ENCODE measurements around the gene YIPF4. TPM values are rescaled to one million over a fixed set of nuclear protein-coding genes. Genes with fewer than 3 reads are reported as not detected.
"Not testable (repeated sequence)": the region's sequence is repeated elsewhere in the genome, so short reads cannot be mapped to it uniquely, and the experiment has no call there.

Gene YIPF4
- total and polyA plus RNA-seq, 2 donors = 17.2 to 46.2 TPM

DNA sequence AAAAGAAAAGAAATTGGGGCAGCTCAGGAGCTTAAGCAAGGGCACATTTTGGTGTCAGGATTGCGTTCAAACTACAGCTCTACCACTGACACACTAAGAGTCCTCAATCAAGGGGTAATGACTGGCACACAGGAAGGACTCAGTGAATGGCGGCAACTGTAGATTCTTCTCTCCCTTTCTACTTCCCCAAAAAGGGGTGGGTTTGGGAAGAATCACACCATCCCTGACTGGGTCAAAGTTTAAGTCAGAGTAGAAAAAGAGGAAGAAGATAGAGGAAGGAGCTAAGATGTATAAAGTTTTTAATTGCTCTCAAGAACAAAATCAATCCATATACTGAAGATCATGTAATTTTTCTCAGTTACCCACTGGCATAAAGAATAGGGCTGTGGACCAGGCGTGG is 15.6 kb upstream of the YIPF4 start:
- Histone ChIP-seq H3K4me3 (ENCODE audit: low read depth, low read length) (no peak overlapping the region), H3K36me3 (ENCODE audit: insufficient read depth) (no peaks in the 10 kb centered on the region), H3K4me1 (ENCODE audit: insufficient read depth) (no peaks in the 10 kb centered on the region), H3K27ac (ENCODE audit: low read depth) (no peak overlapping the region)
- DNase-seq (ENCODE audit: extremely low spot score) = no peak
- 82% methylated on average over 3 of the region's 3 CpGs for WGBS

DNA sequence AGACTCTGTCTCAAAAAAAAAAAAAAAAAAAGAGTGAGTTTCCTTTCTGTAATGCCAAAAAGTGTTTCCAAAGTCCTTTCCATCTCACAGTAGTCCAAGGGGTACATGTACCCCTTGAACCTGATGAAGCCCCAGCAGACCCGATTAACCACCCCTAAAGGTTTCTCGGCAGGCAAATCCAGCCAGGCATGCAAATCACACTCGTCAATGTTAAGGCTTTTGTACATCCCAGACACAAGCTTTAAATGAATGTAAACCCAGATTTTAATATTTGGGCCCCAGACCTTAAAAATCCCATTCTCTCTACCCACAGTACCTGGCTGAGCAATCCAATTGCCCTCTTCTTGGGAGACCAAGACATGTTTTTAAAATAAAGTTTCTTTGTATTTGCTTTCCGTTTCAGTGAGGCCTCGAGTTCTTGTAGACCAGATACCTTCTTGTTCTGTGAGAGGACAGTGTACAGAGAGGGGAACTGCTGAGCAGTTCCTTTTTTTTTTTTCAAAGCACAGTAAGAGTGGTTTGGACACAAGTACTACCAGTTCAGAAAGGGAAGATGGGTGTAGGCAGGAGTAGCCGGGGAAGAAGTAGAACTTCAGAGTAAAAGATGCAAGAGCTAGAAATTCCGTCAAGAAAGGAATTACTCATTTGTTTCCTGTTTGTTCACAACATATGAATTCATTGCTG is 13.1 kb upstream of the YIPF4 start, which contains the start of gene NLRC4:
TSS of gene NLRC4 (minus strand) at position 465 of the 684 bp plus-strand sequence. CDS start 8,111 bp downstream, outside the sequence.
- Histone ChIP-seq H3K27ac (ENCODE audit: low read depth) (no peak within 1 kb of the TSS), H3K4me1 (ENCODE audit: insufficient read depth) (no peaks in the 10 kb centered on the region), H3K36me3 (ENCODE audit: insufficient read depth) (no peaks in the 10 kb centered on the region), H3K4me3 (ENCODE audit: low read depth, low read length) (no peak within 1 kb of the TSS)
- no peak for DNase-seq (ENCODE audit: extremely low spot score)
- 77% methylated on average over 7 of the region's 7 CpGs for WGBS

DNA sequence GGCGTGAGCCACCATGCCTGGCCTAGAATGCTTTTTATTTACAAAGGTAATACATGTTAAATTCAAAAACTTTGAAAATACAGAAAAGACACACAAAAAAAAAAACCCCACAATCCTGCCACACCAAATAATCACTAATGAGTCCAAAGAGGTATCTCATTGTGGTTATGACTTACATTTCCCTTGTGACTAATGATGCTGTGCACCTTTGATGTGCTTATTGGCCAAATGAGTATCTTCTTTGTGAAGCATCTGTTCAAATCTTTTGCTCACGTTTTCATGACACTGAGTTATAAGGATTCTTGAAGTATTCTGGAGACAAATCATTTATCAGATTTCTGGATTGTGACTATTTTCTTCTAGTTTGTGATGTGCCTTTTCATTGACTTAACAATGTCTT is 6.6 kb upstream of the YIPF4 start:
- no peak overlapping the region for H3K27ac ChIP-seq (ENCODE audit: low read depth)
- H3K36me3 ChIP-seq (ENCODE audit: insufficient read depth) = no peaks in the 10 kb centered on the region
- DNase-seq (ENCODE audit: extremely low spot score) = no peak
- H3K4me3 ChIP-seq (ENCODE audit: low read depth, low read length) = no peak overlapping the region
- H3K4me1 ChIP-seq (ENCODE audit: insufficient read depth) = no peaks in the 10 kb centered on the region
- 63% methylated on average over 2 of the region's 2 CpGs for WGBS

DNA sequence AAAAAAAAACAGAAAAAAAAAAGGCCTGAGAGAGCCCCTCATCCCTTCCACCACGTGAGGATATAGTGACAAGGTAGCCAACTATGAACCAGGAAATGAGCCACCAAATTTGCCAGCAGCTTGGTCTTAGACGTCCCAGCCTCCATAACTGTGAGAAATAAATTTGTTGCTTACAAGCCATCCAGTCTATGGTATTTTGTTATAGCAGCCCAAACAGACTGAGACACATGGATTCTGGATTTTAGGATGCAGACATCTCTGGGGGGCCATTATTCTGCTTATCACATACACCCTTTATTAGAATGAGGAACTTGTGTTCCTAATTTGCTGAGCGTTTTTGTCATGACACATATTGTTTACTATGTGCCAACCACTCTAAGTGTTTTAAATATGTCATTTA is 5.4 kb upstream of the YIPF4 start:
- H3K4me1 ChIP-seq (ENCODE audit: insufficient read depth) = no peaks in the 10 kb centered on the region
- 46% methylated on average over 3 of the region's 3 CpGs for WGBS
- H3K36me3 ChIP-seq (ENCODE audit: insufficient read depth) = no peaks in the 10 kb centered on the region
- DNase-seq (ENCODE audit: extremely low spot score) = no peak
- H3K27ac ChIP-seq (ENCODE audit: low read depth) = no peak overlapping the region
- no peak overlapping the region for H3K4me3 ChIP-seq (ENCODE audit: low read depth, low read length)

DNA sequence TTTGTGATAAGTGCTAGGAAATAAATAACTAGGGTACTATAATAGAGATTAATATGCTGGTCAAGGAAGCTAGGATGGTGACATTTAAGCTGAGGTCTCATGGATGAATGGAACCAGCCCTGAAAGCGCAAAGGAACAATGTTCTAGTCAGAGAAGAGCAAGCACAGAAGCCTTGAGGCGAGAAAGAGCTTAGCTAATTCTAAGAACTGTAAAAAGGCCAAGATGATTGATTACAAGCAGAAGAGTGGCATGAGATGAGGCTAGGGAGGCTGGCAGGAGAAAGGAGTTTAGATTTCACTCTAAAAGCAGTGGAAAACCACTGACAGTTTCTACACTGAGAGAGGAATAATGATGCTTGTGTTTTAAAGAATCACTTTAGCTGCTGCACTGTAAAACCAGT is 3.4 kb upstream of the YIPF4 start:
- Histone ChIP-seq H3K4me3 (ENCODE audit: low read depth, low read length) (no peak overlapping the region), H3K4me1 (ENCODE audit: insufficient read depth) (no peaks in the 10 kb centered on the region), H3K36me3 (ENCODE audit: insufficient read depth) (no peaks in the 10 kb centered on the region), H3K27ac (ENCODE audit: low read depth) (no peak overlapping the region)
- DNase-seq (ENCODE audit: extremely low spot score) = no peak
- WGBS = 80% methylated on average over 2 of the region's 2 CpGs

DNA sequence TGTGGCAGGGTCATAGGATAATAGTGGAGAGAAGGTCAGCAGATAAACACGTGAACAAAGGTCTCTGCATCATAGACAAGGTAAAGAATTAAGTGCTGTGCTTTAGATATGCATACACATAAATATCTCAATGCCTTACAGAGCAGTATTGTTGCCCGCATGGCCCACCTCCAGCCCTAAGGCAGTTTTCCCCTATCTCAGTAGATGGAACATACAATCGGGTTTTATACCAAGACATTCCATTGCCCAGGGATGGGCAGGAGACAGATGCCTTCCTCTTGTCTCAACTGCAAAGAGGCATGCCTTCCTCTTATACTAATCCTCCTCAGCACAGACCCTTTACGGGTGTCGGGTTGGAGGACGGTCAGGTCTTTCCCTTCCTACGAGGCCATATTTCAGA is 1.9 kb upstream of the YIPF4 start:
- 92% methylated on average over 7 of the region's 7 CpGs for whole genome bisulfite sequencing
- not testable (repeated sequence) for H3K27ac ChIP-seq (ENCODE audit: low read depth); H3K4me1 ChIP-seq (ENCODE audit: insufficient read depth); H3K4me3 ChIP-seq (ENCODE audit: low read depth, low read length); DNase-seq (ENCODE audit: extremely low spot score); H3K36me3 ChIP-seq (ENCODE audit: insufficient read depth)

DNA sequence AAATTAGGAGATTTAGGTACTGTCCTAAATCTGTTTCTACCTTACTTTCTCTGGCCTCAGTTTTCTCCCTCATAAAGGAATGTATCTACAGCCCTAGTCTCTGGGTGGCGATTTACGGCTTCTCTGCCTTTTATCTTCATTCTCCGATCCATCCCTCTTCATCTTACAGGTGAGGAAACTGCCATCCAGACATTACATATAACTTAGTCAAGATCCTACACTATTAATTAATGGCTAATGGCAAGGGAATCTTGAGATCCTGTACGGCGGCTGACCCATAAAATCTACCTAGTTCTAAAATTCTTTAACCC is 386 bp upstream of the YIPF4 start:
- H3K27ac ChIP-seq (ENCODE audit: low read depth) = peak overlapping the region; percentile 90
- no peak for DNase-seq (ENCODE audit: extremely low spot score)
- H3K36me3 ChIP-seq (ENCODE audit: insufficient read depth) = no peaks in the 10 kb centered on the region
- WGBS = 52% methylated on average over 5 of the region's 5 CpGs
- H3K4me1 ChIP-seq (ENCODE audit: insufficient read depth) = no peaks in the 10 kb centered on the region
- H3K4me3 ChIP-seq (ENCODE audit: low read depth, low read length) = peak overlapping the region; percentile 80

DNA sequence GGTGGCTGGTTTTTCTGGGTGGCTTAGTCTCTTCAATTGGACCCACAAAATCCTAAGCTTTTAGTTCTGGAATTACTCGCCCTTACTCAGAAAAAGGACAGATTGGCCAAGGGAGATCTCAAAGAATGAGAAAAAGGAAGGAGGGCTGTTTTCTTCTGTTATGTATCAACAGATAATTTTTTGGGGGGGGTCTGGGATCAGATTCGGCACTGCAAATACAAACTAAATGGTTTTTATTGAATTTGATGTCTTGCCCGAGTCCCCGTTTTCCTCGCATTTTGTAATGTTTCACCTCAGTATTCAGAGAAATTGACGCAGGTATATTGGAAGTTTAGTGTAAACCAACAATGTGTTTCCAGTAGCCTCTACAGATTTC is 762 bp downstream of the YIPF4 start:
- WGBS = 12% methylated on average over 6 of the region's 6 CpGs
- Histone ChIP-seq H3K27ac (ENCODE audit: low read depth) (no peak overlapping the region), H3K4me1 (ENCODE audit: insufficient read depth) (no peaks in the 10 kb centered on the region)

DNA sequence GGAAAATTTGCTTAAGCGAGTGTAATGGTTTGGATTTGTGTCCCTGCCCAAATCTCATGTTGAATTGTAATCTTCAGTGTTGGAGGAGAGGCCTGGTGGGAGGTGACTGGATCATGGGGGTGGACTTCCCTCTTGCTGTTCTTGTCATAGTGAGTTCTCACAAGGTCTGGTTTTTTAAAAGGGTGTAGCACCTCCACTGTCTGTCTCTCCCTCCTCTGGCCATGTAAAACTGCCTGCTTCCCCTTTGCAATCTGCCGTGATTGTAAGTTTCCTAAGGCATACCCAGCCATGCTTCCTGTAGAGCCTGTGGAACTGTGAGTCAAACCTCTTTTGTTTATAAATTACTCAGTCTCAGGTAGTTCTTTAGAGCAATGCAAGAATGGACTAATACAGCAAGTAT is 6.6 kb downstream of the YIPF4 start:
- WGBS = 91% methylated on average over 2 of the region's 2 CpGs
- H3K36me3 ChIP-seq (ENCODE audit: insufficient read depth) = no peaks in the 10 kb centered on the region
- H3K27ac ChIP-seq (ENCODE audit: low read depth) = no peak overlapping the region
- H3K4me3 ChIP-seq (ENCODE audit: low read depth, low read length) = no peak overlapping the region
- peaks cover 2% of the 10 kb centered on the region for H3K4me1 ChIP-seq (ENCODE audit: insufficient read depth)
- DNase-seq (ENCODE audit: extremely low spot score) = no peak

More for the DNA sequence above, 762 bp downstream of the YIPF4 start:
- no peak for DNase-seq (ENCODE audit: extremely low spot score)
- Histone ChIP-seq H3K36me3 (ENCODE audit: insufficient read depth) (no peaks in the 10 kb centered on the region), H3K4me3 (ENCODE audit: low read depth, low read length) (peak overlapping the region; percentile 80)

DNA sequence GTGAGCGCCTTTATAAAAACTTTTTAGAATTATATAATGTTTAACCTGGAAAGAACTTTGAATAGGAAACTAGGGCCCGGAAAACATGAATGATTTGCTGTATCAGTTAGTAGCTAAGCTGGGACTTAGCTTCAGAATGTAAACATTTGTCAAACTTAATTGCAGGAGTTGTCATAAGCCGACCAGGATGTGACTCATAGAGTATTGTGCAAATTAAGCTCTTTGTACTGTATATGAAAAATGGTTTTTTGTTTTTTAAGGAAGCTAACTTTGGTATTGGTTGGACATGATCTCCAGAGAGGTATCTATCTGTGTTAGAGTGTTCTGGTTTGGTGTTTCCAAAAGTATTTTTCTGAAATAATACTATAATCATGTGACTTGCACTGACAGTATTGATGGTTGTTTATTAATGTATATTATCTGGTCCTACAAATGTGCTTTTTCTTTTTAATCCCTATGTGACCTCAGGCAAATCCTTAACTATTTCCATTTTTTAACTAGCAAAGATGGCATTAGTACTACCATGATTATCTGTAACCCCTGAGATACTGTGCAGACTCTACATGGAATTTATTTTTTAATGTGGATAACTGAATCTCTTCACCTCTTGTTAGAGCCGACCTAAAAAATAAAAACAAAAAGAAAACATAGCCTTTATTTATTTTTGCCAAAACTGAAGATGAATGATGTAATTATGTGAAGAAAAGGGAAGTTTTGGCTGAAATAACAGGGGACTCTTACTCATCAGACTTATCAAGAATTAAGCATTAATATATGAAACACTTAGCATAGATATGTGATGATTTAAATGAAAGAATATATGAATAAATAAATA is 11.7 kb downstream of the YIPF4 start:
- no peak overlapping the region for H3K4me3 ChIP-seq (ENCODE audit: low read depth, low read length)
- 52% methylated on average over 4 of the region's 4 CpGs for WGBS
- no peaks in the 10 kb centered on the region for H3K36me3 ChIP-seq (ENCODE audit: insufficient read depth)
- no peak overlapping the region for H3K27ac ChIP-seq (ENCODE audit: low read depth)
- DNase-seq (ENCODE audit: extremely low spot score) = no peak
- peaks cover 2% of the 10 kb centered on the region for H3K4me1 ChIP-seq (ENCODE audit: insufficient read depth)

DNA sequence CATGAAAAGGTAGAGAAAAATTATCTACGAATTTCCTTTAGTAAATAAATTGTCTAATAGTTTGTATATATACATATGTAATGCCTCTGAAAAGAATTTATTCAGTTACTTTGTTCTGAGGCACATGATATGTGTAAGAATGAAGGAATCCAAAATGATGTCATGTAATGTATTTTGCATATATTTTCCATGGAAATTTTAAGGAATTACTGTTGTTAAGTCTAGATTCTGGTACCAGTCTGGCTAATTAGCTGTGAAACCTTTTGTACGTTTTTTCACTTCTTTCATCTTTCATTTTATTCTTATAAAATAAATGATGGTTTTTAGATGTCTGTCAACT is 12.3 kb downstream of the YIPF4 start:
- no peaks in the 10 kb centered on the region for H3K36me3 ChIP-seq (ENCODE audit: insufficient read depth)
- WGBS = 83% methylated on average over 2 of the region's 2 CpGs
- H3K4me1 ChIP-seq (ENCODE audit: insufficient read depth) = peaks cover 2% of the 10 kb centered on the region
- H3K27ac ChIP-seq (ENCODE audit: low read depth) = no peak overlapping the region
- H3K4me3 ChIP-seq (ENCODE audit: low read depth, low read length) = no peak overlapping the region
- no peak for DNase-seq (ENCODE audit: extremely low spot score)

DNA sequence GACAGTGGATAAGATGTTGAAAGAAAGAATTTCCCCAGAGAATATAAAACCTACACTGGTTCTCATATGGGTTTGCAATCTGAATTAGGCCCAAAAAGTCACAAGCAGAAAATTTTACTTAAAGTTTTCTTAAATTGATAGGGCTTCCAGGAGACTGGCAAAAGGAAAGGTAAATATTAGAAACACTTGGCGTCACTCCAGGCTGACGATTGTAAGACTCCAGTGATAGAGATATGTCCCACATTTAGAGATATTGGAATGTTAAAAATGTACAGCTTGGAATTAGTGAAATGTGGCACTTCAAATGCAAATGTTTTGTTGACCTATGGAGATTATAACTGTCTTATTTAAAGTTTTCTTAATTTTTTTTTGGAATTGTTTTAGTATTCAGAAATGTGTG is 14.0 kb downstream of the YIPF4 start:
- no peak for DNase-seq (ENCODE audit: extremely low spot score)
- no peak overlapping the region for H3K27ac ChIP-seq (ENCODE audit: low read depth)
- no peak overlapping the region for H3K4me3 ChIP-seq (ENCODE audit: low read depth, low read length)
- H3K36me3 ChIP-seq (ENCODE audit: insufficient read depth) = peaks cover 2% of the 10 kb centered on the region
- 71% methylated on average over 2 of the region's 2 CpGs for WGBS
- H3K4me1 ChIP-seq (ENCODE audit: insufficient read depth) = peaks cover 2% of the 10 kb centered on the region

DNA sequence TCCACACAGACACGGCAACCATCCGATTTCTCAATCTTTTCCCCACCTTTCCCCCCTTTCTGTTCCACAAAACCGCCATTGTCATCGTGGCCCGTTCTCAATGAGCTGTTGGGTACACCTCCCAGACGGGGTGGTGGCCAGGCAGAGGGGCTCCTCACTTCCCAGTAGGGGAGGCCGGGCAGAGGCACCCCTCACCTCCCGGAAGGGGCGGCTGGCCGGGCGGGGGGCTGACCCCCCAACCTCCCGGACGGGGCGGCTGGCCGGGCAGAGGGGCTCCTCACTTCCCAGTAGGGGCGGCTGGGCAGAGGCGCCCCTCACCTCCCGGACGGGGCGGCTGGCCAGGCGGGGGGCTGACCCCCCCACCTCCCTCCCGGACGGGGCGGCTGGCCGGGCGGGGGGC is 15.8 kb downstream of the YIPF4 start:
- H3K4me1 ChIP-seq (ENCODE audit: insufficient read depth); DNase-seq (ENCODE audit: extremely low spot score); H3K4me3 ChIP-seq (ENCODE audit: low read depth, low read length); H3K36me3 ChIP-seq (ENCODE audit: insufficient read depth); H3K27ac ChIP-seq (ENCODE audit: low read depth): not testable (repeated sequence)
- WGBS = 98% methylated on average over 13 of the region's 26 CpGs

DNA sequence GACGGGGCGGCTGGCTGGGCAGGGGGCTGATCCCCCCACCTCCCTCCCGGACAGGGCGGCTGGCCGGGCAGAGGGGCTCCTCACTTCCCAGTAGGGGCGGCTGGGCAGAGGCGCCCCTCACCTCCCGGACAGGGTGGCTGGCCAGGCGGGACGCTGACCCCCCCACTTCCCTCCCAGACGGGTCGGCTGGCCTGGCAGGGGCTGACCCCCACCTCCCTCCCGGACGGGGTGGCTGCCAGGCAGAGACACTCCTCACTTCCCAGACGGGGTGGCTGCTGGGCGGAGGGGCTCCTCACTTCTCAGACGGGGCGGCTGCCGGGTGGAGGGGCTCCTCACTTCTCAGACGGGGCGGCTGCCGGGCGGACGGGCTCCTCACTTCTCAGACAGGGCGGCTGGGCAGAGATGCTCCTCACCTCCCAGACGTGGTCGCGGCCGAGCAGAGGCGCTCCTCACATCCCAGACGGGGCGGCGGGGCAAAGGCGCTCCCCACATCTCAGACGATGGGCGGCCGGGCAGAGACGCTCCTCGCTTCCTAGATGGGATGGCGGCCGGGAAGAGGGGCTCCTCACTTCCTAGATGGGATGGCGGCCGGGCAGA is 16.4 kb downstream of the YIPF4 start:
- 96% methylated on average over 43 of the region's 43 CpGs for WGBS
- not testable (repeated sequence) for H3K4me1 ChIP-seq (ENCODE audit: insufficient read depth); H3K36me3 ChIP-seq (ENCODE audit: insufficient read depth); DNase-seq (ENCODE audit: extremely low spot score); H3K27ac ChIP-seq (ENCODE audit: low read depth); H3K4me3 ChIP-seq (ENCODE audit: low read depth, low read length)

Data from urinary bladder (tissue), 4 donors.